SK-N-SH (cell line): Measurements from ENCODE around the gene MYH7B.

ENCODE experiments used
- CHD2 ChIP-seq: fragments of 150-350 bp; IDR thresholded peaks from 2 replicates; pipeline ENCODE4 v1.6.1; 2018; ENCODE audit warnings: low read length; ENCODE audit not compliant: partially characterized antibody
- CTCF ChIP-seq: fragments of 200-600 bp; sonication (generic); IDR thresholded peaks from 2 replicates; pipeline ENCODE4 v1.6.1; 2017; ENCODE audit warnings: antibody characterized with exemption, mild to moderate bottlenecking, moderate library complexity
- GABPA ChIP-seq: IDR thresholded peaks from 2 replicates; pipeline ENCODE4 v1.4.0; 2012; ENCODE audit warnings: low read depth, mild to moderate bottlenecking
- MAX ChIP-seq: IDR thresholded peaks from 2 replicates; pipeline ENCODE4 v1.4.0; 2012; ENCODE audit warnings: low read depth
- MEF2A ChIP-seq: IDR thresholded peaks from 2 replicates; pipeline ENCODE4 v1.4.0; 2012; ENCODE audit warnings: low read depth, borderline replicate concordance
- POLR2AphosphoS5 ChIP-seq: IDR thresholded peaks from 2 replicates; pipeline ENCODE4 v1.6.1; 2012; ENCODE audit warnings: low read depth, low read length
- TAF1 ChIP-seq: IDR thresholded peaks from 2 replicates; pipeline ENCODE4 v1.6.1; 2012; ENCODE audit warnings: low read depth, mild to moderate bottlenecking, low read length, moderate library complexity, borderline replicate concordance
- TCF12 ChIP-seq: IDR thresholded peaks from 2 replicates; pipeline ENCODE4 v1.4.0; 2012

- TF ChIP-seq TCF12 (no peak), MEF2A (no peak), CTCF (no peak), CHD2 (no peak), GABPA (no peak), TAF1 (no peak), POLR2AphosphoS5 (no peak), MAX (no peak)
Observed at GRCh38 chr20:34946661-34947060, 9.0 kb upstream of the MYH7B start.
